Glomerular endothelial cell (primary cell): ENCODE data around the gene RUBCN. TPM values are rescaled to one million over a fixed set of nuclear protein-coding genes. Genes with fewer than 3 reads are reported as not detected.
"Not testable (repeated sequence)": the region's sequence is repeated elsewhere in the genome, so short reads cannot be mapped to it uniquely, and the experiment has no call there.

Experiments used
- DNase-seq: peaks from one replicate; pipeline ENCODE4 v3.0.0-alpha.2; 2011; ENCODE audit warnings: low read depth, low spot score; ENCODE audit errors: extremely low read depth
- total RNA-seq: library from RNA; depleted of rRNA; stranded (reverse); fragments of >200 nt; gene quantifications from 2 replicates; pipeline ENCODE4 v1.2.3, GENCODE V29; 2015

Gene RUBCN
- total RNA-seq, 1 donor from 2014 or later: 53.6 TPM

GRCh38 chr3:197626404-197627157 lies 110.1 kb downstream of the RUBCN start:
- DNase-seq: not testable (repeated sequence)

GRCh38 chr3:197621478-197621877 lies 115.2 kb downstream of the RUBCN start:
- DNase-seq: not testable (repeated sequence)

Other genes starting within 250 kb of the RUBCN start
- 4.7 and 8.8 TPM in 2 replicates for gene BDH1, start 180.9 kb downstream of the RUBCN start, total RNA-seq
- 47.3 and 57.8 TPM in 2 replicates for gene FYTTD1, start 13.0 kb upstream of the RUBCN start, total RNA-seq
- gene LRCH3, start 54.4 kb upstream of the RUBCN start, total RNA-seq: 27.0 and 47.8 TPM in 2 replicates
- gene RPL35A, start 213.3 kb upstream of the RUBCN start, total RNA-seq: 403 and 714 TPM in 2 replicates
- gene LMLN, start 223.3 kb upstream of the RUBCN start, total RNA-seq: 6.9 and 7.4 TPM in 2 replicates